ENCODE measurements around the gene CYP4A22.
A peak's percentile ranks its signal among the peaks of the same experiment; 100 is the strongest.
"Not testable (repeated sequence)": the region's sequence is repeated elsewhere in the genome, so short reads cannot be mapped to it uniquely, and the experiment has no call there.

DNA sequence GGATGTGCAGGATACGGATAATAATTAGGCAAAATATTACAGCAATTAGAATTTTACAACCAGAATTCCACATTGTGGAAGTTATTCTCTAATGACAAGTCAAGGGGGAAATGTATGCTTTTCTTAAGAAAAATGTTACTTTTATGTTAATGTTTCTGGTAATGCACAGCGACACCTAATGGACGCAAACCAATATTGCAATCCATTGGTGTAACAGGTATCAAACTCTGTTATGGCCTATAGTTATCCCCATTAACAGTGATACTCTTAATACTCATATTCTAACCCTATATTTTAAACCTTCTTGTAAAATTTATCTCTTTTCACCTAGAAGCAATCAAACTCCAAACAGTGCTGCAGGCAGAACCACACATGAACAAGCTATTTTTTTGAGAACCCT is 47.9 kb upstream of the CYP4A22 start:
- TF ChIP-seq, protein P1, sequence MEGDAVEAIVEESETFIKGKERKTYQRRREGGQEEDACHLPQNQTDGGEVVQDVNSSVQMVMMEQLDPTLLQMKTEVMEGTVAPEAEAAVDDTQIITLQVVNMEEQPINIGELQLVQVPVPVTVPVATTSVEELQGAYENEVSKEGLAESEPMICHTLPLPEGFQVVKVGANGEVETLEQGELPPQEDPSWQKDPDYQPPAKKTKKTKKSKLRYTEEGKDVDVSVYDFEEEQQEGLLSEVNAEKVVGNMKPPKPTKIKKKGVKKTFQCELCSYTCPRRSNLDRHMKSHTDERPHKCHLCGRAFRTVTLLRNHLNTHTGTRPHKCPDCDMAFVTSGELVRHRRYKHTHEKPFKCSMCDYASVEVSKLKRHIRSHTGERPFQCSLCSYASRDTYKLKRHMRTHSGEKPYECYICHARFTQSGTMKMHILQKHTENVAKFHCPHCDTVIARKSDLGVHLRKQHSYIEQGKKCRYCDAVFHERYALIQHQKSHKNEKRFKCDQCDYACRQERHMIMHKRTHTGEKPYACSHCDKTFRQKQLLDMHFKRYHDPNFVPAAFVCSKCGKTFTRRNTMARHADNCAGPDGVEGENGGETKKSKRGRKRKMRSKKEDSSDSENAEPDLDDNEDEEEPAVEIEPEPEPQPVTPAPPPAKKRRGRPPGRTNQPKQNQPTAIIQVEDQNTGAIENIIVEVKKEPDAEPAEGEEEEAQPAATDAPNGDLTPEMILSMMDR (IDR thresholded peaks at IDR 0.05): peak; percentile 72
- not testable (repeated sequence) for TF ChIP-seq ZFX (IDR thresholded peaks at IDR 0.05; ENCODE audit: borderline replicate concordance)

Measured in 22Rv1 (cell line).